NAMALWA (cell line): ENCODE measurements around the gene JAK3.
A peak's percentile ranks its signal among the peaks of the same experiment; 100 is the strongest.
"Not testable (repeated sequence)": the region's sequence is repeated elsewhere in the genome, so short reads cannot be mapped to it uniquely, and the experiment has no call there.

Experiments used
- DNase-seq: peaks from one replicate; pipeline ENCODE4 v3.0.0-alpha.2; 2015; ENCODE audit warnings: low spot score

JAK3 gene

DNA sequence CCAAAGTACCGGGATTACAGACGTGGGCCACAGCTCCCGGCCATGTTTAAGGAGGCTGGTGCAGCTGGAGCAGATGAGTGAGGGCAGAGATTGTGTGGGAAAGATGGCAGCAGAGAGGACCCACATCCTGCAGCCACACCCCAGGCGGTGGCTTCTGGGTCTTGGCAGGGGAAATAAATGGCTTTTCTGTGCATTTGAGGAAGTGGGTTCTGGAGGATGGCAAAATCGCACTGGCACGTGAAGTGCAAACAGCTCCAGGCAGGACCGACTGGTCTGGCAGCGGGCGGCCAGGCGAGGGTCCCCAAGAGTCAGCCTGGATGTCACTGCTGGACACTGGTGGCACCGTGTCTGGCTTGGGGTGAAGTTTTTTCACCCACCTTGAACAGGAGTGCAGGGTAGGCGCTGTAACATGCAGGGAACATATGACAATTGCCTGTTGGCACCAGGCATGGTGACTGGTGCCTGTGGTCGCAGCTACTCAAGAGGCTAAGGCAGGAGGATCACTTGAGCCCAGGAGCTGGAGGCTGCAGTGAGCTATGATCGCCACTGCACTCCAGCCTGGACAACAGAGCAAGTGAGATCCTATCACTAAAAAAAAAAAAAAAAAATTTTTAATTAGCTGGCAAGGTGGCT lies 44.4 kb downstream of the JAK3 start:
- no peak for DNase-seq

DNA sequence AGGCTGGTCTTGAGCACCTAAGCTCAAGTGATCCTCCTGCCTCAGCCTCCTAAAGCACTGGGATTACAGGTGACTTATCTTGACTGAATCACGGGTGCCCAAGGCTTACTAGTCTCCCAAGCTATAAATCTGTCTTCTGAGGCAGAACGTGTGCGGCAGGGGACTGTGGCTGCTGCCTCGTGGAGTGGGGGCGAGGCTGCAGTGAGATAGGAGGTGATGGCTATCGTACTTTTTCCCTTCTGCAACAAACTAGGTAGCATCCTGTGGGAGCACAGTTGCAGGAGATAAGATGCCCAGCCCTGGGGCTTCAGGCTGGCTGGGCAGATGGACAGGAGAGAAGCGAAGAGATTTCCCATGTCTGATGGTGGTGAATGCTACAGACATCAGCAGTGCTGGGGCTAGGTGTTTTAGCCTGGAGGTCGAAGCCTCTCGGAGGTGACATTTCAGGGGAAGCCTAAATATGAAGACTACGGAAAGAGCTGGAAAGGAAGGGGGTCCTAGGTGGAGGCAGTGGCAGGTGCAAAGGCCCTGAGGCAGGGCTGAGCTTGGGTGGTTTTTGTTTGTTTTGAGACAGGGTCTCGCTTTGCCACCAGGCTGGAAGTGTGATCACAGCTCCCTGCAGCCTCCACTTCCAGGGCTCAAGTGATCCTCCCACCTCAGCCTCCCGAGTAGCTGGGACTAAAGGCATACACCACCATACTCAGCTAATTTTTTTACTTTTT lies 45.5 kb downstream of the JAK3 start:
- DNase-seq: no peak

DNA sequence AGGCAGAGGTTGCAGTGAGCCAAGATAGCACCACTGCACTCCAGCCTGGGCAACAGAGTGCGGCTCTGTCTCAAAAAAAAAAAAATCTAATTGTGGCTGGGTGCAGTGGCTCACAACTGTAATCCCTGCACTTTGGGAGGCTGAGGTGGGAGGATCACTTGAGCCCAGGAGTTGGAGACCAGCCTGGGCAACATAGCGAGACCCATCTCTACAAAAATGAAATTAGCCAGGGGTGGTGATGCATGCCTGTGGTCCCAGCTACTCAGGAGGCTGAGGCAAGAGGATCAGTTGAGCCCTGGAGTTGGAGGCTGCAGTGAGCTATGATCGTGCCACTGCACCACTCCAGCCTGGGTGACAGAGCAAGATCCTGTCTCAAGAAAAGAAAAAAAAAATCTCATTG lies 49.2 kb downstream of the JAK3 start:
- DNase-seq: not testable (repeated sequence)

DNA sequence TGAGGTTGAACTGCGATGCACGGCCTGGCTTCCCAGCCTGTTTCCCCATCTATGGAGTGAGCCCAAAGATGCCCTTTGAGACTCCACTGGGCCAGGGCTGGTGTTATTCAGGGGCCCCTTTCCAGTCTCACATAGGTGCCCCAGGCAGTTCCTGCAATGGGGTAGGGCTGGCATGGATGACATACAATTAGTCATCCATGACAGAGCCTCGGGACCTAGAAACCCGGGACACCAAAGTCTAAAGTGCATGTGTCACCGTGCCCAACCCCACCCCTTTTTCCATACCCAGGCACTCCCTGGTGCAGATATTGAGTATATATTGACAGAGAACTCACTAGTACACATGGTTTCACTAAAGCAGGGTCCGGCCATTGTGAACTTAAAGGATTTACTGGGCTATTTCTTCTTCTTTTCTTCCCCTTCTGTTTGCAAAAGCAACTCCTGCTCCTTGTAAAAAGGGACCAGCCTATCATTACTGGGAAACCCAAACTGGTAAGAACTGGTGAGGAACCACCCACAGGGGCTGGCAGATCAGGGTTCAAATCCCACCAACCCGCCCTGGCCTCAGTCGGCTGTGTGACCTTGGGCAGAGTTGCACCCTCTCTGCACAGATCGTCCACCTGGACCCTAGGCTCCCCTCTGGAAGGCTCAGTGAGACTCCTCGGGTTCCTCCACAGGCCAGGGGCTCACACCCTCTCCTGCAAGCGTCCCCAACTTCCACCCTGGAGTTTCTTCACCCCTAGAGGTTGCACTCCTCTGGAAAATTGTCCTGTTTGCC lies 50.2 kb downstream of the JAK3 start:
- no peak for DNase-seq

DNA sequence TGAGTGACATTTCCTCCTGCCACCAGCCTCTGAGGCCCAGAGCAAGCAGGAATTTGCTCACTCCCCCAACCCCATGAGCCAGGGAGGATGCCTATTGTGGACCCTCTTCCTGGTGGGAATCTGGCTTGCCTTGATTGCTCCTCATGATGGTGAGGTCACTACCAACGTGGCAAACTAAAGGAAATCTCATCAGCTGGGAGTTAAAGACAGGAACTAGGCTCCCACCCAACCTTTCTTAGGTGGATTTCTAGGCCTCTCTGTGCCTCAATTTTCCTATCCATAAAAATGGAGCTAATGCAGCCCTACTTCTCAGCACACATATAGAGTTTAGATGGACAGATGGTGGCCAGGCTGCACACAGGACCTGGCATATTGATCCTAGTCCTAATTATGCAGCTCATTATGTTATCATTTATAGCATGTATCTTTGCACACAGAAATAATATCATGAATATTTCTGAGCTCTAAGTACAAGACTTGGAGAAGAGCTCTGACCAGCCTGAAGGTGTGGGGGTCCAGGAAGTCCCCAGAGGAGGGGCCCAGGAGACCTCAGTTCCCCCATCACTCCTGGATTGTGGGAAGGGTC lies 50.9 kb downstream of the JAK3 start:
- no peak for DNase-seq

DNA sequence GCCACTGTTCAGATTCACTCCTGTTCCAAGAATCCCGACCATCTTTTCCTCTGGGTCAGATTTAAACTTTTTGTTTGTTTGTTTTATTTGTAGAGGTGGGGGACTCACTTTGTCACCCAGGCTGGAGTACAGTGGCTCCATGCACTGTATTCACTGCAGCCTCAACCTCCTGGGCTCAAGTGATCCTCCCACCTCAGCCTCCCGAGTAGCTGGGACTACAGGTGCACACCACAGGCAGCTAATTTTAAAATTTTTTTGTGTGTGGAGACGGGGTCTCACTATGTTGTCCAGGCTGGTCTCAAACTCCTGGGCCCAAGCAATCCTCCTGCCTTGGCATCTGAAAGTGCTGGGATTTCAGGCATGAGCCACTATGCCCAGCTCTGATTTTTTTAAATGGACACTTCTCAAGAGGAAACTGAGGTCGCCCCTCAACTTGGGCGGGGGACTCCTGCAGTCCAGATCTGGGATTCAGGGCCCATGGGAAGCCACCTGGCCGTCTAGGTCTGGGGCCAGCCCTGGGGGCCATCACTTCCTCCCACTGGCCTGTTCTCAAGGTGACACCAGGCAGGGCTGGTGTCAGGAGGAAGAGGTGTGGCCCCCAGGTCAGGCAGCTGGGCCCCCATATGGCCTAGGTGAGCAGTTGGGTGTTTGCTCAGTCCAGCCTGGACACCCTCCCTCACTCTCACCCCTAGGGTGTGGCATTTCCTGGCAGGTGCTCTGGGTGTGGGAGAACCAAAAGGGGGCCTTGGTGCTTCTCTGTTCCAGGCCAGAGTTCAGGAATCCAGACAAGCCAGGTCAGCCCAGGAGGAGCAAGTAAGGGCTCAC lies 51.6 kb downstream of the JAK3 start:
- DNase-seq: no peak

DNA sequence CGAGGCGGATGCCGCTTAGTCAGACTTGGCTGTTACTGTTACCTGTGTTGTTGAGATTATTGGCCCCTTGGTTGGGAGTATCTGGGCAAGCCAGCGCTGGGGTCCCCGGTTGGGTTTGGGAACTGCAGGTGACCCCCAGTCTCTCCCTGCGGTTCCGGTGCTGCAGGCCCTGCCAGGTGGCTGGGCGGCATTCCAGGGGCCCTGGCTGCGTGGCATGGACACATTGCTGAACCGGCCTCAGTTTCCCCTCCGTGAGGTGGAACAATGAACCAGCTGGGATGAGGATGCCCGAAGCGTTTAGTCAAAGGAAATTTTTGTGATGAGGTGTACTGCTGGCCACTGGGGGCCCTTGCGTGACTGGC lies 52.3 kb downstream of the JAK3 start:
- DNase-seq: no peak

DNA sequence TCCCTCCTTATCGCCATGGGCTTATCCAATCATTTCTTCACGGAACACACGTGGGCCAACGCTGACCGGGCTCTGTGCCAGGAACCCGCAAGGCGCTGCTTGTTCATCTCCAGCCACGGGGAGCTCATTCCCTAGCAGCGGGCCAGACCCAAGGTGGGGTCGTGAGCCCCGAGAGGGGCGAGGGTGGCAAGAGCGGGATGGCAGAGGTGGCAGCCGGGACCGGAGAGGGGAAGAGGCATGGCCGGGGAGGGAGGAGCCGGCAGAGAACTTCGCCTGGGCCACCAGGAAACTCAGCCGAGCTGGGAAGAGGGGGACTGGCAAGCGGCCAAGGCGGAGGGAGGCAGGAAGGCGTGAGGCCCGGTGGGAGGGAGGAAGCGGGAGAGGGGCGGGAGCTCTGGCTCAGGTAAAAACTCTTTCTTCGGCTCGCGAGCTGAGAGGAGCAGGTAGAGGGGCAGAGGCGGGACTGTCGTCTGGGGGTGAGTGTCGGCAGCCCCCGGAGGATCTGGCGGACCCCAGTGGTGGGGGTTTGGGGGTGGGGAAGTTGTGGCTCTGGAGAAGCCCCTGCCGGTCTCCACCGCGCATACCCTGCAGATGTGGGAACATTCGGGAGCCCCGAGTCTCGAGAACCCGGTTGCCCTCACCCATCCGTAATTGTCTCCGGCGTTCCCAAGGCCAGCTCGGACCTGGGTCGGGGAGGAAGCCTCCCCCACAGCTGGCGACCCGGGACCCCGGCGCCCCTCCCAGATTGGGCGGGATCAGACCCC lies 52.9 kb downstream of the JAK3 start, which contains the start of gene B3GNT3:
TSS of gene B3GNT3 (plus strand) at position 408 of the 764 bp plus-strand sequence. CDS start 12,670 bp downstream, outside the sequence.
- DNase-seq: no peak

DNA sequence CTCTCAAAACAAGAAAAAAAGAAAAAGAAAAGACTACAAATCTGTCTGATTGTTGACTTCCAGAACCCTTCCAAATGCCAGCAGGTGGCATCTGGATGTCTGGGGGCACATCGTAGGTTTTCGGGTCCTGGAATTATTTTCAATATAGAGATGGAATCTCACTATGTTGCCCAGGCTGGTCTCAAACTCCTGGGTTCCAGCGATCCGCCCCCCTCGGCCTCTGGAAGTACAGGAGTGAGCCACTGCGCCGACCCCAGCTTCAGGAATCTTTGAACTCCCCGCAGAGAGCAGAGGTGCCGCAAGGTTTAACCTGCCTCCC lies 53.4 kb downstream of the JAK3 start:
- no peak for DNase-seq

DNA sequence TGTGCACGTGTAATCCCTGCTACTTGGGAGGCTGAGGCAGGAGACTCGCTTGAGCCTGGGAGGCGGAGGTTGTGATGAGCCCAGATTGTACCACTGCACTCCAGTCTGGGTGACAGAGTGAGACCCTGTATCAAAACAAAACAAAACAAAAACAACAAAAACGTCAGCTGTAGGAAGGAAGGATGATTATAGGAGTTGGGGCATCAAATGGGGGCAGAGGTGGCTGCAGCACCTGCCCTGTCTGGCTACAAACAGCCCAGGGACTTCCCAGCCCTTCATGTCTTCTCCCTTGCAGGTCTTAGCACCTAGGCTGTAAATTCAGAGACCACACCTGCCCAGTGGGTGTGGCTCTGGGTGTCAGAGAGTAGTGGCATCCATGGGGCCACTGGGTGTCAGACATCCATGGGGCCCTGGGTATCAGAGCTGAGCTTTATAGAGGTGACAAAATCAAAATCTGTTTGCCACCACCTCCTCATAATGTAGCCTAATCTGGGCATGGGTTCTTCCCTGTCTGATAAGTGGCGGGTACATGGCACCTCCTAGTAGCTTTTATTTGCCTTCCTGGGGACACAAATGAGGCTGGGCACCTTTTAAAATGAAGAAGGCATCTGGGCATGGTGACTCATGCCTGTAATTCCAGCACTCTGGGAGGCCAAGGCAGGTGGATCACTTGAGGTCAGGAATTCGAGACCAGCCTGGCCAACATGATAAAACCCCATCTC lies 57.6 kb downstream of the JAK3 start:
- DNase-seq: no peak

DNA sequence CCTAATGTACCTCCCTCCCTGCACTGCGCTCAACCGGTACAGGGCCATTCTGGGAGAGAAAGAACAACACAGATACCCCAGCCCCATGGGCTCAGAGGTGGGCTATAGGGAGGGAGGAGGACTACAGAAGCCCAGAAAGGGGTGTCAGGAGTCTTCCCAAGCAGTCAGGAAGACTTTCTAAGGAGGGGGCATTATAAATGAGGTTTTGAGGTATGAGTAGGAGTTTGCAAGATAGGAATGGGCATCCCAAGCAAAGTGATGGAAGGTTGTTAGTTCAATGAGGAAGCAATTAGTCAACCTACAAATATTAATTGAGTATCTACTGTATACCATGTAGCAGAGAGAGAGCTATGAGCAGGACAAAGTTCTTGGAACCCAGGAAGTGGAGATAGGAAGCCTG lies 59.1 kb downstream of the JAK3 start:
- DNase-seq: no peak

DNA sequence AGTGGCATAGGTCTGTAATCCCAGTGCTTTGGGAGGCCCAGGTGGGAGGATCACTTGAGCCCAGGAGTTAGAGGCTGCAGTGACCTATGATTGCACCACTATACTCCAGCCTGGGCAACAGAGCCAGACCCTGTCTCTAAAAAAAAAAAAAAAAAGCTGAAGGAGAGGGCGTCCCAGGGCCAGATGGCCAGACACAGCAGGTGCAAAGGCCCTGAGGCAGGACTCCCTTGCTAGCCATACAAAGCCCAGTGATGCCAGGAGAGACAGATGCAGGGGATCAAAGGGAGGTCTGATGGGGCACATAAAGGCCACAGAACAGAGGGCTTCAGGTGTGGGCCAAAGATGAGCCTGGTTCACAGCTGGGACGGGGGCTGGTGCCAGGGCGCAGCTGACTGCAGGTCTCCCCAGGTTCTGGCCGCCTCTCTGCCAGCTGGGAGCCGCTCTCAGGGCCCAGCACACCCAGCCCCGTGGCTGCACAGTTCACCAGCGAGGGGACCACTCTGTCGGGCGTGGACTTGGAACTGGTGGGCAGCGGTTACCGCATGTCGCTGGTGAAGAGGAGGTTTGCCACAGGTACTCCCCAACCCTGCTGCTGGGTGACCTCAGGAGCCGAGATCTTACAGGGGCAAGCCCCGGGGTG lies 60.4 kb downstream of the JAK3 start:
- no peak for DNase-seq

DNA sequence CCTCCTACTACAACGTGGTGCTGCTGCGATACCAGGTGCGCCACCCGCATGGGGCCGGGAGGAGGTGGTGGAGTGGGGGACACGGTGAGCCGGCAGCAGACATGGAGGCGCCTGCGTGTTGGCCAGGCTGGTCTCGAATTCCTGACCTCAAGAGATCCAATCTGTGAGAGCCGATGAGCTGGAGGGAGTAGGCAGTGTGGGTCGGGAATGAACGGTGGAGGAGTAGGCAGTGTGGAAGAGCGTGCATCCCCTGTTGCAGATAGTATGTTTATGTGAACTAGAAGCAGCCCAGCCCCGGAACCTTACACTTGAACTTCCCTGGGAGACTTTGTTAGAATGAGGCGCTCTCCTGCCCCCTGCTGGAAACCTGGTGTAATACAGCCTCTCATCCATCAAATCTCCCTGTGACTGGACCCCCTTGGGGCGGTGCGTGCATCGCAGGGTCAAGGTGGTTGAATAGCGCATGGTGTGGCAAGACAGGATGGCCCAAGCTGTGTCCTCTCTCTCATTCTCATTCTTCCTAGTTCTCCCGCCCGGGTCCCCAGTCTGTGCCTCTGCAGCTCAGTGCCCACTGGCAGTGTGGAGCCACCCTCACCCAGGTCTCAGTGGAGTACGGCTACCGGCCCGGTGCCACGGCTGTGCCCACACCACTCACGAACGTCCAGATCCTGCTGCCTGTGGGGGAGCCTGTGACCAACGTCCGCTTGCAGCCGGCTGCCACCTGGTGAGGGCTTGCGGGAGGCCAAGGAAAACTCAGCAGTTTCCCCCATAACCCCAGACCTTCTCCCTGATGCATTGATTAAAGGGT lies 63.4 kb downstream of the JAK3 start:
- peak; percentile 80 for DNase-seq

DNA sequence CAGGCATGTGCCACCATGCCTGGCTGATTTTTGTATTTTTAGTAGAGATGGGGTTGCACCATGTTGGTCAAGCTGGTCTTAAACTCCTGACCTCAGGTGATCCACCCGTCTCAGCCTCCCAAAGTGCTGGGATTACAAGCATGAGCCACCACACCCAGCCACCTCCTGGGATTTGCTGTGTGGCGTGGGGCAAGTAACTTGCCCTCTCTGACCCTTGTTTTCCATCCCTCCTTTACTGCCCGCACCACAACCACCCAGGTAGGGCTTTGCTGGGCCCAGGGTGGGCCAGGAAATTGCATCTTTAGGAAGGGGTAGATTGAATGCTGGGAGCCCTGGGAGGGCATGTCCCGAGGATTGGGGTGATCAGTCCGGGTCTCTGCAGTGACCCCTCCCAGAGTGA lies 64.1 kb downstream of the JAK3 start:
- not testable (repeated sequence) for DNase-seq

DNA sequence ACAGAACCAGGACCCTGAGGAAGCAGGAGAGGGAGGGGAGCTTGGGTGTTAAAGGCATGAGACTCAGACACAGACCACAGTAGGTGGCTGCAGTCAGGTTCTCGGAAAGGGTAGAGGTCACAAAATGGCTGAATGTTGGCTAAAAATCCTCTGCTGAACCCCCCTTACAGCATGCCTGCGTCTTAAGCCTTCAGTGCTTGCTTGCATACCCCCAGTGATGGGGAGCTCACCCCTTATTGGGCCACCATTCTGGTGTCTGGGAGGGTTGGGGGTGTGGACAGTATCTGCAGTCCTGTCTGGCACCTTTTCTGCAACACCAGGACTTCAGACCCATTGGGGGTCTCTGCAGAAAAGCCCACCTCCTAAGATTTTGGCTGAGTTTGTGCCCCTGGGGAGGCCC lies 67.0 kb downstream of the JAK3 start:
- DNase-seq: no peak

DNA sequence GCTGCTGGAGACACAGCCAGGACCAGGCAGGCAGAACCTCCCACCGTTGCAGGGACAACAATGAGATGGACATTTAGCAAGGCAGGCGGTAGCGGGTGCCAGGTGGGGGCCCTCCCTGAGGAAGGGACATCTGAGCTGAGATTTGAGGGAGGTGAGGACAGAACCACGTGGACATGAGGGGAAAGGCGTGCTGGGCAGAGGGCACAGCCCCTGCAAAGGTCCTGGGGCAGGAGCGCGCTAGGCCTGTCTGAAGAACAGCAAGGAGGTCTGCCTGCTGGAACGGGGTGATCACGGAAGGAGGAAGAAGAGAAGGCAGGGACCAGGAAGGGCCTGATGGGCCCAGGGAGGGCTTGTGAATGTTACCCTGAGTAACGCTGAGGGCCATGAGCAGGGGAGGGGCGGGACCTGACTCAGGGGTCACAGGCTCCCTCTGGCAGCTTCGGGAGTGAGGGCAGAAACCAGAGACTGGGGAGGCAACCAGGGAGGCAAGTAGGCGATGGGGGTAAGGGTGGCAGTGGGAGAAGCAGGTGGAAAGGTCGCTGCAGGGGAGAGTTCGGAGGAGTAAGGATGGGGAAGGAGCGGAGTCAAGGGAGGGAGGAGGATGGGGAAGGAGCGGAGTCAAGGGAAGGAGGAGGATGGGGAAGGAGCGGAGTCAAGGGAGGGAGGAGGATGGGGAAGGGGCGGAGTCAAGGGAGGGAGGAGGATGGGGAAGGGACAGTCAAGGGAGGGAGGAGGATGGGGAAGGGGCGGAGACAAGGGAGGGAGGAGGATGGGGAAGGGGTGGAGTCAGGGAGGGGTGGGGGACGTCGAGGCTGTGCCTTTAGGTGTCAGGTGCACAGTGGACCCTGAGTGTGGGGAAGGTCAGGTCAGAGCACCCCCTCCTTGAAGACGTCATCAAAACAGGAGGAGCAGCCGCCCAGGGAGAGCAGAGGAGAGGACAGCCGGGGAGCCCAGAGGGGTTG lies 68.5 kb downstream of the JAK3 start:
- DNase-seq: peak; percentile 62

DNA sequence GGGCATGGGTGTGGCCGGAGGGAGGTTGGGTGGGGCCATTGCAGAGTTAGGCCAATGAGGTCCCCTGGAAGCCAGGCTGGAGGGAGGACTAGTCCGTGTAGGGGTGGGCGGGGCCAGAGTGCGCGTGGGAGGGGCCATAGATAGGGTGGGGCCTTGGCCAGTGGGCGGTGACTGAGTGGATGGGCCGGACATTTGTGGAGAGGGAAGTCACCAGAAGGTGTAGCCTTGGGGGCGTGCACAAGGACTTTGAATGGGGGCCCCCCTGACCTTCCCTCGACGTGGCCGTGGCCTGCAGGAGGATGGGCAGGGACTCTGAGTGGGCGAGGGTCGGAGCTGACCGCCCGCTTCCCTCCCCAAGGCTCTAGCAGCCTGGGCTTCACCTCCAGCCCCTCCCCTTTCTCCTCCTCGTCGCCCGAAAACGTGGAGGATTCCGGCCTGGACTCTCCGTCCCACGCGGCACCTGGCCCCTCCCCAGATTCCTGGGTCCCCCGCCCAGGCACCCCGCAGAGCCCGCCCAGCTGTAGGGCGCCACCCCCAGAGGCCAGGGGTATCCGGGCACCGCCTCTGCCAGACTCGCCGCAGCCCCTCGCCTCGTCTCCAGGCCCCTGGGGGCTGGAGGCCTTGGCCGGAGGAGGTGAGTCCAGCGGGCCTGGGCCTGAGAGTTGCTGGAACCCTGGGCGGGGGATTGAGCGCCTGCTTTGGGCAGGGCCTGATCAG lies 69.4 kb downstream of the JAK3 start:
- peak; percentile 78 for DNase-seq
